OCI-LY1 (cell line): ENCODE measurements around the gene EFEMP2.

Experiments
- H2AFZ ChIP-seq: fragments of 200-600 bp; sonication (generic), shearing (Covaris generic); 2 replicates; pipeline ENCODE4 v1.6.0; 2014; ENCODE audit warnings: antibody characterized with exemption, mild to moderate bottlenecking, low read length
- H3F3A ChIP-seq: fragments of 200-600 bp; sonication (generic), shearing (Covaris generic); 2 replicates; pipeline ENCODE4 v1.6.0; 2014; ENCODE audit warnings: mild to moderate bottlenecking, antibody characterized with exemption, low read length, moderate library complexity; ENCODE audit not compliant: insufficient read depth
- H3K27ac ChIP-seq: fragments of 200-600 bp; sonication (generic); 2 replicates; pipeline ENCODE4 v1.5.1; 2014; ENCODE audit warnings: low read length, mixed run types, mild to moderate bottlenecking, low read depth; ENCODE audit not compliant: poor library complexity, severe bottlenecking
- H3K27me3 ChIP-seq: fragments of 200-600 bp; sonication (generic); 2 replicates; pipeline ENCODE4 v1.6.0; 2014; ENCODE audit warnings: antibody characterized with exemption, mild to moderate bottlenecking, low read length, moderate library complexity; ENCODE audit not compliant: insufficient read depth
- H3K36me3 ChIP-seq: fragments of 200-600 bp; sonication (generic); 2 replicates; pipeline ENCODE4 v1.6.1; 2014; ENCODE audit warnings: mild to moderate bottlenecking, antibody characterized with exemption, low read length, moderate library complexity, mixed read lengths; ENCODE audit not compliant: insufficient read depth
- H3K4me1 ChIP-seq: fragments of 200-600 bp; sonication (generic); 2 replicates; pipeline ENCODE4 v1.5.1; 2014; ENCODE audit warnings: mild to moderate bottlenecking, low read length, moderate library complexity; ENCODE audit not compliant: insufficient read depth, severe bottlenecking
- H3K4me2 ChIP-seq: fragments of 200-600 bp; sonication (generic), shearing (Covaris generic); 2 replicates; pipeline ENCODE4 v1.6.1; 2014; ENCODE audit warnings: low read length
- H3K4me3 ChIP-seq: fragments of 200-600 bp; sonication (generic); 2 replicates; pipeline ENCODE4 v1.5.1; 2014; ENCODE audit warnings: low read length, low read depth, mild to moderate bottlenecking, mixed read lengths; ENCODE audit not compliant: poor library complexity, severe bottlenecking
- H3K79me2 ChIP-seq: fragments of 200-600 bp; shearing (Covaris generic); 2 replicates; pipeline ENCODE4 v1.6.1; 2016; ENCODE audit warnings: mixed run types, low read length, mixed read lengths; ENCODE audit not compliant: insufficient read depth
- H3K9ac ChIP-seq: fragments of 200-600 bp; sonication (generic), shearing (Covaris generic); 2 replicates; pipeline ENCODE4 v1.6.1; 2014; ENCODE audit warnings: mild to moderate bottlenecking, low read length, mixed read lengths
- H3K9me2 ChIP-seq: fragments of 200-600 bp; sonication (generic), shearing (Covaris generic); 2 replicates; pipeline ENCODE4 v1.6.1; 2014; ENCODE audit warnings: low read depth, mild to moderate bottlenecking, low read length, mixed read lengths
- H3K9me3 ChIP-seq: fragments of 200-600 bp; shearing (Covaris generic); 2 replicates; pipeline ENCODE4 v1.6.1; 2014; ENCODE audit warnings: low read length, mixed read lengths
- H4K20me1 ChIP-seq: fragments of 200-600 bp; sonication (generic), shearing (Covaris generic); 2 replicates; pipeline ENCODE4 v1.6.0; 2016; ENCODE audit warnings: mild to moderate bottlenecking, low read length; ENCODE audit not compliant: insufficient read depth
- EZH2 ChIP-seq: fragments of 200-600 bp; sonication (generic), shearing (Covaris generic); IDR thresholded peaks from 2 replicates; pipeline ENCODE4 v1.8.0; 2017; ENCODE audit warnings: borderline replicate concordance, mixed run types, mild to moderate bottlenecking, antibody characterized with exemption, low read length, moderate library complexity, mixed read lengths
- TF ChIP-seq, protein P1 (sequence below): fragments of 200-600 bp; sonication (generic), shearing (Covaris generic); IDR thresholded peaks from 2 replicates; pipeline ENCODE4 v1.5.1; 2017; ENCODE audit warnings: mild to moderate bottlenecking, antibody characterized with exemption, low read length, moderate library complexity, mixed read lengths

The EFEMP2 gene

DNA sequence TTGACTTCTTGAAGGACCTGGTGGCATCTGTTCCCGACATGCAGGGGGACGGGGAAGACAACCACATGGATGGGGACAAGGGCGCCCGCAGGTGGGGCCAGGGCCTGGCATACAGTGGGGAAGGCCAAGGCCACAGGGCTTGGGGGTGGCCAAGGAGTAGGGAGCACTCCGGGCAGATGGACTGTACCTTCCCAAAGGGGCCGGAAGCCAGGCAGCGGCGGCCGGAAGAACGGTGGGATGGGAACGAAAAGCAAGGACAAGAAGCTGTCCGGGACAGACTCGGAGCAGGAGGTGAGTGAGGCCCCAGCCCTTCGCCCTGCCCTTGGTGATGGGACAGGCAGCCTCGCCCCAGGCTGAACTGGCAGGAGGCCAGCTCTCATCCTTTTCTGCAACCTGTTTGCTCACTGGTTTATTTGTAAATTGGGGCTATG, 47.8 kb upstream of the EFEMP2 start:
- Histone ChIP-seq H3K9ac (peak overlapping the region; percentile 66), H3K9me2 (no peaks in the 10 kb centered on the region), H3K27ac (no peak overlapping the region), H4K20me1 (no peaks in the 10 kb centered on the region), H3K79me2 (no peaks in the 10 kb centered on the region), H2AFZ (no peak overlapping the region), H3K9me3 (no peaks in the 10 kb centered on the region), H3K27me3 (no peaks in the 10 kb centered on the region), H3K4me3 (peak overlapping the region; percentile 85), H3F3A (no peaks in the 10 kb centered on the region), H3K36me3 (0 out of 2 replicates have a peak, but pooled peaks cover 3% of the 10 kb centered on the region), H3K4me2 (peak overlapping the region; percentile 86), H3K4me1 (peaks cover 24% of the 10 kb centered on the region)
- TF ChIP-seq, protein P1, sequence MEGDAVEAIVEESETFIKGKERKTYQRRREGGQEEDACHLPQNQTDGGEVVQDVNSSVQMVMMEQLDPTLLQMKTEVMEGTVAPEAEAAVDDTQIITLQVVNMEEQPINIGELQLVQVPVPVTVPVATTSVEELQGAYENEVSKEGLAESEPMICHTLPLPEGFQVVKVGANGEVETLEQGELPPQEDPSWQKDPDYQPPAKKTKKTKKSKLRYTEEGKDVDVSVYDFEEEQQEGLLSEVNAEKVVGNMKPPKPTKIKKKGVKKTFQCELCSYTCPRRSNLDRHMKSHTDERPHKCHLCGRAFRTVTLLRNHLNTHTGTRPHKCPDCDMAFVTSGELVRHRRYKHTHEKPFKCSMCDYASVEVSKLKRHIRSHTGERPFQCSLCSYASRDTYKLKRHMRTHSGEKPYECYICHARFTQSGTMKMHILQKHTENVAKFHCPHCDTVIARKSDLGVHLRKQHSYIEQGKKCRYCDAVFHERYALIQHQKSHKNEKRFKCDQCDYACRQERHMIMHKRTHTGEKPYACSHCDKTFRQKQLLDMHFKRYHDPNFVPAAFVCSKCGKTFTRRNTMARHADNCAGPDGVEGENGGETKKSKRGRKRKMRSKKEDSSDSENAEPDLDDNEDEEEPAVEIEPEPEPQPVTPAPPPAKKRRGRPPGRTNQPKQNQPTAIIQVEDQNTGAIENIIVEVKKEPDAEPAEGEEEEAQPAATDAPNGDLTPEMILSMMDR: no peak
- no peak for TF ChIP-seq EZH2

DNA sequence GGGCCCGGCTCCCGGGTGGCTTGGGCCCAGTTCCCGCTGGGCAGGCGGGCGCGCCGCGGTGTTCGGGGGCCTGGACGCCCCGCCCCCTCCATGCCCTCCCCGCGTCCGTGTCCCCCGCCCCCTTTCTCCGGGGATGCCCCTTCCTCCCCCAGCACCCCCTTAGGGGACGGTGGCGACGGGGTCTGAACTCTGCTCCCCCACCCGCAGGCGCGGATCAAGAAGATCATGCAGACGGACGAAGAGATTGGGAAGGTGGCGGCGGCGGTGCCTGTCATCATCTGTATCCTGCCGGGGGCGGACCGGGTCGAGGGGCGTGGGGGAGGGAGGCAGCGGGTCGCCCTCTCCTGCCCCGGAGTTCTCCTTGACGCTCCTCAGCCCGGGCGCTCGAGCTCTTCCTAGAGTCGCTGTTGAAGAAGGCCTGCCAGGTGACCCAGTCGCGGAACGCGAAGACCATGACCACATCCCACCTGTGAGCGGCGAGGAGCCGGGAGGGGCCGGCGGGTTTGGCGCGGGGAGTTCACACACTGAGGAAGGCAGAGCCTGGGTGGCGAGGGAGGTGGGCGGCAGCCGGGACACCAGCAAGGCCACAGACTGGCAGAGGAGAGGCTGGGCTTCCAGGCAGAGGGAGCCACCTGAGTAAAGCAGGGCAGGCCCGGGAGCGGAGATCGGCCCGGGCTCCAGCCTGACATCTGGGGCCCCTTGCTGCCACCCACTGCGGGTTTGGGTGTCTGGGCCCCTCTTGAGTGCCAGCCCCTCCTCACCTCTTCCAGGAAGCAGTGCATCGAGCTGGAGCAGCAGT, 47.2 kb upstream of the EFEMP2 start:
- no peak overlapping the region for H2AFZ ChIP-seq

DNA sequence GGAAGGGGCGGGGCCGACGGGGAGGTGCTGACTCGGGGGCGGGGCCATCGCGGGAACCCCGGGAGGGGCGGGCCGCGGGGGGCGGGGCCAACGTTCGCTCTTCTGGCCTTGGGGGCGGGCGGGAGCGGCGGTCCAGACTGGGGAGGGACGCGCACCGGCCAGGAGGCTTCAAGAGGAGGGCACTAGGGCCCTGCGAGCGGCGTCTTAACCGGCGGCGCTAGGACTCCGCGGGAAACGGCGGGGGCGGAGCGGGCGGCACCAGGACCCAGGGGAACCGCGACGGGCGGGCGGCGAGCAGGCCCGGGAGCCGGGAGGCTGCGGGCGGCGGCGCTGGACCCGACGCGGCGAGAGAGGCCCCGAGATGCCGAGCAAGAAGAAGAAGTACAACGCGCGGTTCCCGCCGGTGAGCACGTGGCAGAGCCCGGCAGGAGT, 46.6 kb upstream of the EFEMP2 start, which contains the start of gene DRAP1:
Gene DRAP1, plus strand, starts transcription at position 286 of the 432 bp plus-strand sequence. Its CDS starts 76 bp downstream, at position 362.
- H3K4me2 ChIP-seq: peak within 1 kb of the TSS; percentile 98
- no peak within 1 kb of the TSS for H2AFZ ChIP-seq
- H3K27me3 ChIP-seq: no peaks in the 10 kb centered on the region
- H3K36me3 ChIP-seq: 0 out of 2 replicates have a peak, but pooled peaks cover 3% of the 10 kb centered on the region
- H4K20me1 ChIP-seq: no peaks in the 10 kb centered on the region
- TF ChIP-seq EZH2: no peak
- no peaks in the 10 kb centered on the region for H3K79me2 ChIP-seq
- peak within 1 kb of the TSS; percentile 85 for H3K4me3 ChIP-seq
- no peaks in the 10 kb centered on the region for H3K9me3 ChIP-seq
- H3K9me2 ChIP-seq: no peaks in the 10 kb centered on the region
- H3K4me1 ChIP-seq: peaks cover 24% of the 10 kb centered on the region
- H3K9ac ChIP-seq: peak within 1 kb of the TSS; percentile 83
- no peak within 1 kb of the TSS for H3K27ac ChIP-seq
- H3F3A ChIP-seq: no peaks in the 10 kb centered on the region

More for the DNA sequence above, 47.2 kb upstream of the EFEMP2 start:
- no peaks in the 10 kb centered on the region for H3K9me2 ChIP-seq
- no peaks in the 10 kb centered on the region for H3K79me2 ChIP-seq
- H3K4me1 ChIP-seq: peaks cover 24% of the 10 kb centered on the region
- peak overlapping the region; percentile 86 for H3K4me2 ChIP-seq
- H3K9me3 ChIP-seq: no peaks in the 10 kb centered on the region
- H3F3A ChIP-seq: no peaks in the 10 kb centered on the region
- no peaks in the 10 kb centered on the region for H3K27me3 ChIP-seq
- TF ChIP-seq, protein P1: no peak
- no peak for TF ChIP-seq EZH2
- H3K27ac ChIP-seq: no peak overlapping the region
- H3K4me3 ChIP-seq: peak overlapping the region; percentile 85
- 0 out of 2 replicates have a peak, but pooled peaks cover 3% of the 10 kb centered on the region for H3K36me3 ChIP-seq
- no peaks in the 10 kb centered on the region for H4K20me1 ChIP-seq
- H3K9ac ChIP-seq: peak overlapping the region; percentile 66
